Measurements from ENCODE around the gene DPY30. TPM values are rescaled to one million over a fixed set of nuclear protein-coding genes. Genes with fewer than 3 reads are reported as not detected.
"Not testable (repeated sequence)": the region's sequence is repeated elsewhere in the genome, so short reads cannot be mapped to it uniquely, and the experiment has no call there.

The DPY30 gene
- total RNA-seq, 1 donor from 2014 or later: 63.7 TPM

DNA sequence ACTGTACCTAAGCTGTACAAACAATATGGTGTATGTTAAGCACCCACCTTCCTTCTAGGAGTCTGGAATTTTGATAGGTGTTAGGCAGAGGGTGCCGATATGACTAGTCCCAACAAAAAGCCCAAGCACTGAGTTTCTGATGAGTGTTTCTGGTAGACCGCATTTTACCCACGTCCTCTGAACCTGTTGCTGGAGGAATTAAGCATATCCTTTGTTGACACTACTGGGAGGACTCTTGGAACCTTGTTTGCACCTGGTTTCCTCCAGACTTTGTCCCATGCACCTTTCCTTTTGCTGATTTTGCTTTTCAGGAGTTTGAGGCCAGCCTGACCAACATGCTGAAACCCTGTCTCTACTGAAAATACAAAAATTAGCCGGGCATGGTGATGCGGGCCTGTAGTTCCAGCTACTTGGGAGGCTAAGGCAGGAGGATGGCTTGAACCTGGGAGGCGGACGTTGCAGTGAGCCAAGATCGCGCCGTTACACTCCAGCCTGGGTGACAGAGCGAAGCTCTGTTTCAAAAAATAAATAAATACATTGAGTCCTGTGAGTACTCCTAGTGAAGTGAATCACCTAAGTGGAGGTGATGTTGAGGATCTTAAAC, 12.3 kb upstream of the DPY30 start:
- H3K27me3 Mint-ChIP-seq (ENCODE audit: low read depth): no peaks in the 10 kb centered on the region
- H3K27ac Mint-ChIP-seq: no peak overlapping the region
- no peaks in the 10 kb centered on the region for H3K9me3 Mint-ChIP-seq
- H3K4me3 Mint-ChIP-seq: no peak overlapping the region
- no peak for DNase-seq (ENCODE audit: low spot score in 2 of 2, unreplicated experiment in 2 of 2)
- no peaks in the 10 kb centered on the region for H3K36me3 Mint-ChIP-seq
- no peaks in the 10 kb centered on the region for H3K4me1 Mint-ChIP-seq
- TF ChIP-seq, protein P1, sequence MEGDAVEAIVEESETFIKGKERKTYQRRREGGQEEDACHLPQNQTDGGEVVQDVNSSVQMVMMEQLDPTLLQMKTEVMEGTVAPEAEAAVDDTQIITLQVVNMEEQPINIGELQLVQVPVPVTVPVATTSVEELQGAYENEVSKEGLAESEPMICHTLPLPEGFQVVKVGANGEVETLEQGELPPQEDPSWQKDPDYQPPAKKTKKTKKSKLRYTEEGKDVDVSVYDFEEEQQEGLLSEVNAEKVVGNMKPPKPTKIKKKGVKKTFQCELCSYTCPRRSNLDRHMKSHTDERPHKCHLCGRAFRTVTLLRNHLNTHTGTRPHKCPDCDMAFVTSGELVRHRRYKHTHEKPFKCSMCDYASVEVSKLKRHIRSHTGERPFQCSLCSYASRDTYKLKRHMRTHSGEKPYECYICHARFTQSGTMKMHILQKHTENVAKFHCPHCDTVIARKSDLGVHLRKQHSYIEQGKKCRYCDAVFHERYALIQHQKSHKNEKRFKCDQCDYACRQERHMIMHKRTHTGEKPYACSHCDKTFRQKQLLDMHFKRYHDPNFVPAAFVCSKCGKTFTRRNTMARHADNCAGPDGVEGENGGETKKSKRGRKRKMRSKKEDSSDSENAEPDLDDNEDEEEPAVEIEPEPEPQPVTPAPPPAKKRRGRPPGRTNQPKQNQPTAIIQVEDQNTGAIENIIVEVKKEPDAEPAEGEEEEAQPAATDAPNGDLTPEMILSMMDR (IDR thresholded peaks at IDR 0.05; ENCODE audit: unreplicated experiment): no peak

DNA sequence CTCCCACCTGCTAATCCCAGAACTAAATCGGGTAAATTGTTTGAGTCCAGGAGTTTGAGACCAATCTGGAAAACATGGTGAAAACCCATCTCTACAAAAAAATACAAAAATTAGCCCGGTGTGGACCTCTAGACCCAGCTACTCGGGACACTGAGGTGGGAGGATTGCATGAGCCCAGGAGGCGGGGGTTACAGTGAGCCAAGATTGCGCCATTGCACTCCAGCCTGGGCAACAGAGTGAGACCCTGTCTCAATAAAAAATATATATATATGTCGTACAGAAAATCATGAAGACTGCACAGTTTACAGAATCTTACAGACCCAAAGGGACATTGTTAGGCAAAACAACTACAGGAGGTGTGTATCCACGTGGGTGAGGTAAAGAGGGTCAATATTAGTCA, 4.0 kb upstream of the DPY30 start:
- TF ChIP-seq, protein P1 (IDR thresholded peaks at IDR 0.05; ENCODE audit: unreplicated experiment): no peak
- peaks cover 13% of the 10 kb centered on the region for H3K4me1 Mint-ChIP-seq
- H3K36me3 Mint-ChIP-seq: no peaks in the 10 kb centered on the region
- no peaks in the 10 kb centered on the region for H3K27me3 Mint-ChIP-seq (ENCODE audit: low read depth)
- H3K9me3 Mint-ChIP-seq: no peaks in the 10 kb centered on the region
- no peak overlapping the region for H3K27ac Mint-ChIP-seq
- no peak for DNase-seq (ENCODE audit: low spot score in 2 of 2, unreplicated experiment in 2 of 2)
- no peak overlapping the region for H3K4me3 Mint-ChIP-seq

DNA sequence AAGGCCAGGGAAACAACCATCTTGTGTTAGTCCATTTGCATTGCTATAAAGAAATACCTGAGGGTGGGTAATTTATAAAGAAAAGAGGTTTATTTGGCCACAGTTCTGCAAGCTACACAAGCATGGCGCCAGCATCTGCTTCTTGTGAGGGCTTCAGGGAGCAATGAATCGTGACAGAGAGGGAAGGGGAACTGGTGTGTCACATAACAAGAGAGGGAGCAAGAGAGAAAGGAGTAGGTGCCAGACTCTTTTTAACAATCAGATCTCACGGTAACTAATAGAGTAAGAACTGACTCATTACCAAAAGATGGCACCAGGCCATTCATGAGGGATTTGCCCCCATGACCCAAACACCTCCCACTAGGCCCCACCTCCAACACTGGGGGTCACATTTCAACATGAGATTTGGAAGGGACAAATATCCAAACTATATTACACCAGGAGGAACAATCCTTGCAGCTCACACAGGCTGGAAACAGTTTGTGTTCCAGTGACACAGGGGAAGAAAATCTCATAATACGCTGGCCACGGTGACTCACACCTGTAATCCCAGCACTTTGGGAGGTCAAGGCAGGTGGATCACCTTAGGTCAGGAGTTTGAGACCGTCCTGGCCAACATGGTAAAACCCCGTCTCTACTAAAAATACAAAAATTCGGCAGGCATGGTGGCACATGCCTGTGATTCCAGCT, 5.3 kb downstream of the DPY30 start:
- DNase-seq (ENCODE audit: low spot score in 2 of 2, unreplicated experiment in 2 of 2); H3K27ac Mint-ChIP-seq; H3K9me3 Mint-ChIP-seq; H3K4me3 Mint-ChIP-seq; H3K27me3 Mint-ChIP-seq (ENCODE audit: low read depth); H3K4me1 Mint-ChIP-seq: not testable (repeated sequence)
- peaks cover 21% of the 10 kb centered on the region for H3K36me3 Mint-ChIP-seq

DNA sequence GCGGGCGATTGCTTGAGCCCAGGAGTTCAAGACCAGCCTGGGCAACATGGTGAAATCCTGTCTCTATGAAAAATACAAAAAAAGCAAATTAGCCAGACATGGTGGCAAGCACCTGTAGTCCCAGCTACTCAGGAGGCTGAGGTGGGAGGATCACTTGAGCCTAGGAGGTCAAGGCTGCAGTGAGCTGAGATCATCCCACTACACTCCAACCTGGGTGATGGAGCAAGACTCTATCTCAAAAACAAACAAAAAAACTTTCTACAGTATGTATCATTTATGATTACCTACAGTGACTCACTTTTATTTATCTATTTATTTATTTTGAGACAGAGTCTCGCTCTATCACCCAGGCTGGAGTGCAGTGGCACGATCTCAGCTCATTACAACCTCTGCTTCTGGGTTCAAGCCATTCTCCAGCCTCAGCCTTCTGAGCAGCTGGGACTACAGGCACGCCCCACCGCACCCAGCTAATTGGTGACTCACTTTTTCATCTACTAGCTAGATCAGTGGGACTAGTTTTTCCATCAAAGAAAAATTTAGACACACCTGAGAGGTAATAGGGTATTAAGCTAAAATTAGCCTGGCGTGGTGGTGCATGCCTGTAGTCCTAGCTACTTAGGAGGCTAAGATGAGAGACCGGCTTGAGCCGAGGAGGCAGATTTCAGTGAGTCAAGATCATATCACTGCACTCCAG, 20.7 kb downstream of the DPY30 start:
- H3K27ac Mint-ChIP-seq; DNase-seq (ENCODE audit: low spot score in 2 of 2, unreplicated experiment in 2 of 2); H3K4me1 Mint-ChIP-seq; H3K27me3 Mint-ChIP-seq (ENCODE audit: low read depth); H3K9me3 Mint-ChIP-seq; H3K4me3 Mint-ChIP-seq: not testable (repeated sequence)
- H3K36me3 Mint-ChIP-seq: peaks cover 25% of the 10 kb centered on the region

DNA sequence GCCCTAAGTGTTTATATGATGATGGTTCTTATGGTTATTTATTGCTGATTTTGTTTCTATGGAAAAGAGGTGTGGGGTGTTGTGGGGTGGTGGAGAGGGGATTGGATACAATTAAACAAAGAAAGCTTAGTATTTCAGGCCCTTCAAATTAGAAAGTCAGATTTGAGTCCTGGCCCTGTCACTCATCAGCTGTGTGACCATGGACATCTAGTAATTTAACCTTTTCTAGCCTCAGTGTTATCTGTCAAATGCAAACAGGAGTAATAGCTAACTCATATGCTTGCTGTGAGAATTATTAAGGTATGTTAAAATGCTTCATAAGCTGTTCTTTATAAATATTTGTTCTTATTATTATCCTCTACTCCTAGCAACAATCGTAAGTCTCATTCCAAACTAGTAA, 26.7 kb downstream of the DPY30 start:
- peaks cover 19% of the 10 kb centered on the region for H3K4me1 Mint-ChIP-seq
- peak overlapping the region; percentile 15 for H3K27ac Mint-ChIP-seq

DNA sequence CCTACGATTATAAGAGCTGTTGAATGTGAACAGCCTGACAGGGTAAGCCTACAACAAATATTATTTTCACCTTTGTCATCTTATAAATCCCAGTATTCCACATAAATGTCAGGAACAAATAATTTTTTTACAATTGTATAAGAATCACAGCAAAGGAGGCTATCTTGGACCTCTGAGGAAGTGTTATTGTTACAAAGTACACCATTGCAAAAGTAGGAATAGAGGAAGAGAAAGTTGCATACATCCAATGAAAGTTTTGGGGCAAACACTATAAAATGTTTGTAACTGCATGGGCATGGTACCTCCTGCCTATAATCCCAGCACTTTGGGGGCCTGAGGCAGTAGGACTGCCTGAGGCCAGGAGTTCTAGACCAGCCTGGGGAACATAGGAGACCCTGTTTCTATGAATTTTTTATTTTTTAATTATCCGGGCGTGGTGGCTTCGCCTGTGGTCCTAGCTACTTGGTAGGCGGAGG, 28.1 kb downstream of the DPY30 start:
- H3K4me1 Mint-ChIP-seq: peaks cover 26% of the 10 kb centered on the region

More for the DNA sequence above, 26.7 kb downstream of the DPY30 start:
- Mint-ChIP-seq H3K27me3 (ENCODE audit: low read depth) (no peaks in the 10 kb centered on the region), H3K9me3 (no peaks in the 10 kb centered on the region), H3K36me3 (peaks cover 15% of the 10 kb centered on the region), H3K4me3 (no peak overlapping the region)
- TF ChIP-seq, protein P1 (IDR thresholded peaks at IDR 0.05; ENCODE audit: unreplicated experiment): no peak
- DNase-seq (ENCODE audit: low spot score in 2 of 2, unreplicated experiment in 2 of 2): no peak

More for the DNA sequence above, 28.1 kb downstream of the DPY30 start:
- Mint-ChIP-seq H3K27me3 (ENCODE audit: low read depth) (no peaks in the 10 kb centered on the region), H3K36me3 (peaks cover 13% of the 10 kb centered on the region), H3K4me3 (peak overlapping the region; percentile 80), H3K27ac (peak overlapping the region; percentile 95), H3K9me3 (no peaks in the 10 kb centered on the region)
- TF ChIP-seq, protein P1 (IDR thresholded peaks at IDR 0.05; ENCODE audit: unreplicated experiment): no peak
- no peak for DNase-seq (ENCODE audit: low spot score in 2 of 2, unreplicated experiment in 2 of 2)
